Neural progenitor cell (in vitro differentiated cells): ENCODE results near the gene PODXL2. TPM values are rescaled to one million over a fixed set of nuclear protein-coding genes. Genes with fewer than 3 reads are reported as not detected.
A peak's percentile ranks its signal among the peaks of the same experiment; 100 is the strongest.

Source experiments
- DNase-seq: peaks from one replicate; pipeline ENCODE4 v3.0.0-alpha.2; 2016; ENCODE audit warnings: low spot score
- H2AFZ ChIP-seq: fragments of 200-600 bp; sonication (generic); replicated peaks from 2 replicates; pipeline ENCODE4 v1.6.1; 2016; ENCODE audit warnings: antibody characterized with exemption
- H3F3A ChIP-seq: fragments of 200-600 bp; sonication (generic); 2 replicates; pipeline ENCODE4 v1.6.1; 2016; ENCODE audit warnings: antibody characterized with exemption, low read depth
- H3K27ac ChIP-seq: fragments of 200-600 bp; sonication (generic); 2 replicates; pipeline ENCODE4 v1.5.1; 2016; ENCODE audit warnings: mild to moderate bottlenecking
- H3K27me3 ChIP-seq: fragments of 200-600 bp; sonication (generic); 2 replicates; pipeline ENCODE4 v1.6.1; 2016; ENCODE audit warnings: mild to moderate bottlenecking, moderate library complexity
- H3K36me3 ChIP-seq: fragments of 200-600 bp; sonication (generic); 2 replicates; pipeline ENCODE4 v1.5.1; 2016
- H3K4me1 ChIP-seq: fragments of 200-600 bp; sonication (generic); 2 replicates; pipeline ENCODE4 v1.6.1; 2016; ENCODE audit warnings: mixed run types
- H3K4me2 ChIP-seq: fragments of 200-600 bp; sonication (generic); 2 replicates; pipeline ENCODE4 v1.6.1; 2016
- H3K4me3 ChIP-seq: fragments of 200-600 bp; sonication (generic); 2 replicates; pipeline ENCODE4 v1.5.1; 2016
- H3K79me2 ChIP-seq: fragments of 200-600 bp; sonication (generic); 2 replicates; pipeline ENCODE4 v1.6.1; 2016; ENCODE audit warnings: low read depth
- H3K9ac ChIP-seq: fragments of 200-600 bp; sonication (generic); 2 replicates; pipeline ENCODE4 v1.6.1; 2016
- H3K9me3 ChIP-seq: fragments of 200-600 bp; sonication (generic); 2 replicates; pipeline ENCODE4 v1.5.1; 2016; ENCODE audit warnings: low read depth
- H4K20me1 ChIP-seq: fragments of 200-600 bp; sonication (generic); 2 replicates; pipeline ENCODE4 v1.6.1; 2016; ENCODE audit warnings: low read depth
- H3K27ac Mint-ChIP-seq: 3 replicates; pipeline ENCODE4 v1.8.0; 2021; ENCODE audit warnings: mixed read lengths
- H3K27me3 Mint-ChIP-seq: 2 replicates; pipeline ENCODE4 v1.8.0; 2022; ENCODE audit warnings: low read depth, mild to moderate bottlenecking, inconsistent platforms, moderate library complexity, mixed read lengths; ENCODE audit not compliant: insufficient read depth
- H3K36me3 Mint-ChIP-seq: 3 replicates; pipeline ENCODE4 v1.8.0; 2021; ENCODE audit warnings: mixed read lengths
- H3K4me1 Mint-ChIP-seq: 3 replicates; pipeline ENCODE4 v1.8.0; 2021; ENCODE audit warnings: mixed read lengths
- H3K4me3 Mint-ChIP-seq: 3 replicates; pipeline ENCODE4 v1.8.0; 2021; ENCODE audit warnings: mild to moderate bottlenecking, moderate library complexity, mixed read lengths
- H3K9me3 Mint-ChIP-seq: 3 replicates; pipeline ENCODE4 v1.8.0; 2020; ENCODE audit warnings: mixed read lengths
- EZH2 ChIP-seq: fragments of 200-600 bp; sonication (generic); IDR thresholded peaks from 2 replicates; pipeline ENCODE4 v1.6.1; 2017; ENCODE audit warnings: antibody characterized with exemption, mild to moderate bottlenecking, moderate library complexity
- EZH2phosphoT487 ChIP-seq: fragments of 200-600 bp; sonication (generic); IDR thresholded peaks from 2 replicates; pipeline ENCODE4 v1.6.1; 2017; ENCODE audit warnings: antibody characterized with exemption
- total RNA-seq: library from RNA; depleted of rRNA; stranded (reverse); fragments of >200 nt; gene quantifications from 2 replicates; pipeline ENCODE4 v1.2.3, GENCODE V29; 2015; ENCODE audit warnings: low replicate concordance
- TF ChIP-seq, protein P1 (sequence below): fragments of 200-600 bp; sonication (generic); IDR thresholded peaks from 2 replicates; pipeline ENCODE4 v1.5.1; 2017; ENCODE audit warnings: antibody characterized with exemption, mild to moderate bottlenecking

Gene PODXL2
- total RNA-seq, 1 donor from 2014 or later: 18.4 TPM

GRCh38 chr3:127665586-127665985 lies 36.6 kb downstream of the PODXL2 start:
- Histone ChIP-seq H4K20me1 (no peaks in the 10 kb centered on the region), H3K4me3 (no peak overlapping the region), H3K36me3 (no peaks in the 10 kb centered on the region), H2AFZ (no peak overlapping the region), H3F3A (no peaks in the 10 kb centered on the region), H3K27ac (no peak overlapping the region), H3K9ac (no peak overlapping the region), H3K9me3 (no peaks in the 10 kb centered on the region), H3K4me2 (no peak overlapping the region), H3K79me2 (no peaks in the 10 kb centered on the region), H3K4me1 (no peaks in the 10 kb centered on the region), H3K27me3 (no peaks in the 10 kb centered on the region)
- Mint-ChIP-seq H3K27me3 (peaks cover 9% of the 10 kb centered on the region), H3K27ac (no peak overlapping the region), H3K36me3 (peaks cover 42% of the 10 kb centered on the region), H3K4me3 (no peak overlapping the region), H3K9me3 (no peaks in the 10 kb centered on the region), H3K4me1 (peaks cover 7% of the 10 kb centered on the region)
- no peak for DNase-seq
- TF ChIP-seq, protein P1, sequence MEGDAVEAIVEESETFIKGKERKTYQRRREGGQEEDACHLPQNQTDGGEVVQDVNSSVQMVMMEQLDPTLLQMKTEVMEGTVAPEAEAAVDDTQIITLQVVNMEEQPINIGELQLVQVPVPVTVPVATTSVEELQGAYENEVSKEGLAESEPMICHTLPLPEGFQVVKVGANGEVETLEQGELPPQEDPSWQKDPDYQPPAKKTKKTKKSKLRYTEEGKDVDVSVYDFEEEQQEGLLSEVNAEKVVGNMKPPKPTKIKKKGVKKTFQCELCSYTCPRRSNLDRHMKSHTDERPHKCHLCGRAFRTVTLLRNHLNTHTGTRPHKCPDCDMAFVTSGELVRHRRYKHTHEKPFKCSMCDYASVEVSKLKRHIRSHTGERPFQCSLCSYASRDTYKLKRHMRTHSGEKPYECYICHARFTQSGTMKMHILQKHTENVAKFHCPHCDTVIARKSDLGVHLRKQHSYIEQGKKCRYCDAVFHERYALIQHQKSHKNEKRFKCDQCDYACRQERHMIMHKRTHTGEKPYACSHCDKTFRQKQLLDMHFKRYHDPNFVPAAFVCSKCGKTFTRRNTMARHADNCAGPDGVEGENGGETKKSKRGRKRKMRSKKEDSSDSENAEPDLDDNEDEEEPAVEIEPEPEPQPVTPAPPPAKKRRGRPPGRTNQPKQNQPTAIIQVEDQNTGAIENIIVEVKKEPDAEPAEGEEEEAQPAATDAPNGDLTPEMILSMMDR: no peak
- TF ChIP-seq EZH2: no peak
- TF ChIP-seq EZH2phosphoT487: no peak

DNA sequence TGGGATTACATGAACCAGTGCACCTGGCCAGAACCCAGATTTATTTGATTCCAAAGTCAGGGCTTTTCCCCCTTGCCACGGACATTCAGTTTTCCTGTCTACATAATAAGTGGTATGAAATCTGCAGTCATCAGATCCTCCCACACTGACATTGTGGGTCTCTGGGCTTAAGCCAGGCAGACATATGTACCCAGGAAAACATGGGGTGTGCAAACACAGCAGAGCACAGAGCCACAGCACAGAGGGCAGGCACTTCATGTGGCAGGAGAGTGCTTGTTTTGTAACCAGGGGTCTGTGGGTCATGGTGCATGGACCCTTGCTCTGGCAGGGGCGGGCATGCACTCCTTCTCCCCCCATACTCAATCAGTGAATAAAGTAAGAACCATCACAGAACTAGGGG lies 37.7 kb downstream of the PODXL2 start:
- Histone ChIP-seq H3K36me3 (no peaks in the 10 kb centered on the region), H3F3A (no peaks in the 10 kb centered on the region), H2AFZ (no peak overlapping the region), H3K27ac (no peak overlapping the region), H3K4me1 (no peaks in the 10 kb centered on the region), H4K20me1 (no peaks in the 10 kb centered on the region), H3K9me3 (no peaks in the 10 kb centered on the region), H3K79me2 (no peaks in the 10 kb centered on the region), H3K9ac (no peak overlapping the region), H3K4me3 (no peak overlapping the region), H3K27me3 (peaks cover 4% of the 10 kb centered on the region), H3K4me2 (no peak overlapping the region)
- H3K36me3 Mint-ChIP-seq: peaks cover 42% of the 10 kb centered on the region
- H3K4me3 Mint-ChIP-seq: no peak overlapping the region
- H3K9me3 Mint-ChIP-seq: no peaks in the 10 kb centered on the region
- peaks cover 9% of the 10 kb centered on the region for H3K27me3 Mint-ChIP-seq
- H3K27ac Mint-ChIP-seq: peak overlapping the region; percentile 6
- no peak for DNase-seq
- TF ChIP-seq EZH2: no peak
- no peak for TF ChIP-seq EZH2phosphoT487
- TF ChIP-seq, protein P1: no peak
- peaks cover 7% of the 10 kb centered on the region for H3K4me1 Mint-ChIP-seq

DNA sequence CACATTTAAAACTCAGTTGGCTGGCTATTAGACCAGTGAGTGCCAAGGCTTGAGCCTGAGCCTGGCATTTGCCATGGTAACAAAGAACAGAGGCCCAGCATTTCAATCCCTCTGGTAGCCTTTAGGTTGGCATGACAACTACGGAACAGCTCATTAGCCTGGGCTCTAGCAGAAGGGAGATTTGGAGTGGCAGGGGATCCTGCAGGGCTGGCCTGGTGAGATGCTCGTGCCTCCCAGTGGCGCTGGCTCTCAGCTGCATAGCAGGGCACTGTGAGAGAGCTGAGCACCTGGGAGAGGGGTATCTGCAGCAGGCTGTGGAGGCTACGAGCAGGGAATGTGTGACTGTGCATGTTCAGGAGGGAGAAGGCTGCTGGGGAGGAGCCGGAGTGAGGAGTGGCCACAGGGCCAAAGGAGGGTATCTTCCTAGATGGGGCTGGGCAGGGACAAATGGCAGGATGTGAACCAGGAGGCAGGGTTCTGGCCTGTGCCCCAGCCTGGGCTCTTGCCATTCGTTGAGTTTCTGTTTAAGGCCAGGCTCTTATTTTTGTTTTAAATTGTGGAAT lies 38.2 kb downstream of the PODXL2 start:
- H3K9ac ChIP-seq: no peak overlapping the region
- DNase-seq: no peak
- no peaks in the 10 kb centered on the region for H3F3A ChIP-seq
- no peak for TF ChIP-seq EZH2
- TF ChIP-seq, protein P1: no peak
- TF ChIP-seq EZH2phosphoT487: no peak
- H3K9me3 ChIP-seq: no peaks in the 10 kb centered on the region
- no peak overlapping the region for H2AFZ ChIP-seq
- H3K4me3 ChIP-seq: no peak overlapping the region
- peaks cover 9% of the 10 kb centered on the region for H3K27me3 ChIP-seq
- H3K36me3 ChIP-seq: no peaks in the 10 kb centered on the region
- no peak overlapping the region for H3K4me3 Mint-ChIP-seq
- H3K4me1 Mint-ChIP-seq: peaks cover 9% of the 10 kb centered on the region
- no peaks in the 10 kb centered on the region for H3K4me1 ChIP-seq
- H3K79me2 ChIP-seq: no peaks in the 10 kb centered on the region
- no peak overlapping the region for H3K27ac ChIP-seq
- H3K36me3 Mint-ChIP-seq: peaks cover 42% of the 10 kb centered on the region
- peak overlapping the region; percentile 6 for H3K27ac Mint-ChIP-seq
- no peaks in the 10 kb centered on the region for H4K20me1 ChIP-seq
- no peak overlapping the region for H3K4me2 ChIP-seq
- no peaks in the 10 kb centered on the region for H3K9me3 Mint-ChIP-seq
- H3K27me3 Mint-ChIP-seq: peaks cover 9% of the 10 kb centered on the region
